ENCODE results near the gene KBTBD3.

GRCh38 chr11:106070606-106071005 lies 6.5 kb downstream of the KBTBD3 start:
- TF ChIP-seq CTCF (IDR thresholded peaks at IDR 0.05) (no peak), POLR2AphosphoS5 (IDR thresholded peaks at IDR 0.05) (no peak)

Measured in sigmoid colon (tissue), 4 donors.